ENCODE data around the gene SATB1.

SATB1 gene

GRCh38 chr3:18394384-18394995, 30.6 kb downstream of the SATB1 start:
- CTCF ChIA-PET = interaction anchor here (0.6 to 1.6 kb wide), 3 partner anchors 12 to 22 kb away, joined by 3 to 6 read pairs (median 3); no protein-coding TSS in a partner anchor
- no peak for TF ChIP-seq CTCF (IDR thresholded peaks at IDR 0.05; ENCODE audit: control extremely low read depth, extremely low read depth, low read depth, missing control alignments)
- POLR2A ChIA-PET = no interaction called here
- DNase-seq (ENCODE audit: extremely low spot score) = no peak

GRCh38 chr3:18393906-18394305, 31.2 kb downstream of the SATB1 start:
- ChIA-PET POLR2A (no interaction called here), CTCF (interaction anchor here (0.6 kb wide), 1 partner anchor 13 kb away, joined by 3 read pairs; no protein-coding TSS in a partner anchor)
- TF ChIP-seq CTCF (IDR thresholded peaks at IDR 0.05; ENCODE audit: control extremely low read depth, extremely low read depth, low read depth, missing control alignments) = no peak
- DNase-seq (ENCODE audit: extremely low spot score) = no peak

GRCh38 chr3:18390024-18390660, 35.0 kb downstream of the SATB1 start:
- CTCF ChIA-PET = interaction anchor here (1.1 to 1.9 kb wide), 6 partner anchors 8 to 496 kb away, joined by 3 to 11 read pairs (median 4); no protein-coding TSS in a partner anchor
- POLR2A ChIA-PET = no interaction called here
- no peak for DNase-seq (ENCODE audit: extremely low spot score)
- TF ChIP-seq CTCF (IDR thresholded peaks at IDR 0.05; ENCODE audit: control extremely low read depth, extremely low read depth, low read depth, missing control alignments) = no peak

- peak; percentile 11 for DNase-seq (ENCODE audit: extremely low spot score)
Measured at GRCh38 chr3:18389108-18389733, 35.9 kb downstream of the SATB1 start.

GRCh38 chr3:18386274-18386890, 38.8 kb downstream of the SATB1 start:
- DNase-seq (ENCODE audit: extremely low spot score) = no peak
- ChIA-PET POLR2A (no interaction called here), CTCF (interaction anchor here (1.1 to 2.7 kb wide), 5 partner anchors 10 to 492 kb away, joined by 3 to 9 read pairs (median 4); no protein-coding TSS in a partner anchor)
- no peak for TF ChIP-seq CTCF (IDR thresholded peaks at IDR 0.05; ENCODE audit: control extremely low read depth, extremely low read depth, low read depth, missing control alignments)

More at GRCh38 chr3:18389108-18389733, 35.9 kb downstream of the SATB1 start:
- TF ChIP-seq CTCF (IDR thresholded peaks at IDR 0.05; ENCODE audit: control extremely low read depth, extremely low read depth, low read depth, missing control alignments) = peak; percentile 37
- POLR2A ChIA-PET = interaction anchor here (0.6 kb wide), 1 partner anchor 1111 kb away, joined by 3 read pairs; no protein-coding TSS in a partner anchor
- CTCF ChIA-PET = interaction anchor here (0.5 to 1.9 kb wide), 6 partner anchors 9 to 495 kb away, joined by 3 to 11 read pairs (median 4); no protein-coding TSS in a partner anchor

- ChIA-PET CTCF (interaction anchor here (1.1 to 2.7 kb wide), 5 partner anchors 11 to 491 kb away, joined by 3 to 9 read pairs (median 4); no protein-coding TSS in a partner anchor), POLR2A (no interaction called here)
- no peak for TF ChIP-seq CTCF (IDR thresholded peaks at IDR 0.05; ENCODE audit: control extremely low read depth, extremely low read depth, low read depth, missing control alignments)
- no peak for DNase-seq (ENCODE audit: extremely low spot score)
Measured at GRCh38 chr3:18385706-18386105, 39.4 kb downstream of the SATB1 start.

All from GM10248 (cell line).